GM11168 (cell line): ENCODE data around the gene RGS9BP.
"Not testable (repeated sequence)": the region's sequence is repeated elsewhere in the genome, so short reads cannot be mapped to it uniquely, and the experiment has no call there.

ENCODE experiments used
- in situ Hi-C: fragments of 300-500 bp; cut with MboI; formaldehyde crosslinking; loops from one replicate; pipeline ENCODE4 v1.12.0; 2022; ENCODE audit warnings: low sequenced_read_pairs; ENCODE audit not compliant: unreplicated experiment

Gene RGS9BP

GRCh38 chr19:32675720-32676185 is at the start of gene RGS9BP:
RGS9BP (plus strand) TSS chr19:32675848; CDS start chr19:32676264, 416 bp downstream.
- in situ Hi-C loops, result no loop called here

GRCh38 chr19:32626969-32627368 is 48.7 kb upstream of the RGS9BP start:
- in situ Hi-C loops, result no loop called here

GRCh38 chr19:32627714-32628270 is 47.9 kb upstream of the RGS9BP start:
- in situ Hi-C loops, result no loop called here

DNA sequence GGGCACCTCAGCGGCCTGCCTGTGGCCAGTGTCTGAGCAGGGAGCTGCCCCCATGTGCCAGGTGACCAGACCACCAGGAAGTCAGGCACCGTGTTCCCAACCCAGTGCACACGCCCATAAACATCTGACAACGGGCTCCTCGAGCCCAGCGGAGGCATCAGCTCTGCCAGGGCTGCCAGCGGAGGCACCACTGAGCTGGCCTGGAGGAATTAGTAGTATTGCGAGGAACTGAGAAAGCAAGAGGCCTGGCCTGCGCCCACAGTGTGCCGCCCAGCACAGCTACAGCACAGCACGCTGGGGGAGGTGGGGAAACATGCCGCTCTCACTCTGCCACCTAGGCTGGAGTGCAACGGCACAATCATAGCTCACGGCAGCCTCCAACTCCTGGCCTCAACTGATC is 45.3 kb upstream of the RGS9BP start:
- in situ Hi-C loops, result no loop called here

DNA sequence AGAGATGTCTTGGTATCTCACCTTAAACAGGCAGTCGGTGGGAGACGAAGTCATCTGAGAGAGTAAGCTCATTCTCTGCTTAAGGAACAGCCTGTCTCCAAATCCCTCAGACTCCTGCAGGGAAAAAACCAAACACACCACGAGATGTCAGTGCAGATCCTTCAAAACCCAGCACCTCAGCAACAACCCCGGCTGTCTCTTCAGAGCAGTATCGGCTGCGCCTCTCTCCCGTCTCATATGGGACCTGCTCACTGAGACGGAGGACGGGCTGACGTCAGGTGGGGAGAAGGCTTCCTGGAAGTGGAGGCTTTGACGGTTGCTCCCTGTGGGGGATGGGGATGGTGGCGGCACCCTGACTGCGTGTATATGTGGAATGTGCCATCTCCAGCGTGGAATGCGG is 44.3 kb upstream of the RGS9BP start:
- in situ Hi-C loops, result no loop called here

DNA sequence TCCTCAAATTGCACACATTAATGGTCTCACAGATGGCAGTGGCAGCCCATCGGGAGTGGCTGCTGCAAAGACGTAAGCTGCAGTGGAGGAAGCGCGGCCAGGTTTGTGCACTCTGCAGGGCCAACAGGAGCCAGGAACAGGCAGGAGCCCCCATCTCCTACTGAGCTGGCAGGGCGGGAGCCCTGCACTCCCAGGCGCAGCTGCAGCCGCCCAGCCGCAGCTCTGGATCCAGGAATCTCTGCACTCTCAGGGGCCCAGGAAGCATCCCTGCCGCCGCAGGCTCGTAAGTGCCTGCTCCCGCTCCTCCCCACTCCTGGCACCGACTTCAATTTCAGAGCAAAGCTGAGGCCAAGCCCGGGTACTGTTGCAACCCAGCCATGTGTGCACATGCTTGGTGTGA is 38.2 kb upstream of the RGS9BP start:
- in situ Hi-C loops, result no loop called here

DNA sequence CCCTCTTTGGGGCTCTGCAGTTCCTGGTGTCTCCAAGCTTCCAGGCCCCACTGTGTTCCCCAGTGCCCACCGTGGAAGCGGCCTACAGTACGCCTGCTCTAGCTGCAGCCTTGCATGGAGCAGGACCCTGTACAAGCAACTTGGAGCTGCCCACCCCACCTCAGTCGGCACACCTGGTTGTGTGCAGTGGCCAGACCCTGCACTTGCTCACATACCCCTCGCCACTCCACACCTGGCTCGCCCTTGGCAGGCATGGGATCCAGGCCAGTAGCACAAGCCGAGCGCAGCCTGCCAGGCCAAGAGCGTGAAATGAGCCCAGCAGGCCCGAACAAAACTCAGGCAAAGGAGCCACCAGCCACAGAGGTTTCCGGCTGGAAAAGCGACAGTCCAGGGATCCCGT is 37.0 kb upstream of the RGS9BP start:
- in situ Hi-C loops, result no loop called here

DNA sequence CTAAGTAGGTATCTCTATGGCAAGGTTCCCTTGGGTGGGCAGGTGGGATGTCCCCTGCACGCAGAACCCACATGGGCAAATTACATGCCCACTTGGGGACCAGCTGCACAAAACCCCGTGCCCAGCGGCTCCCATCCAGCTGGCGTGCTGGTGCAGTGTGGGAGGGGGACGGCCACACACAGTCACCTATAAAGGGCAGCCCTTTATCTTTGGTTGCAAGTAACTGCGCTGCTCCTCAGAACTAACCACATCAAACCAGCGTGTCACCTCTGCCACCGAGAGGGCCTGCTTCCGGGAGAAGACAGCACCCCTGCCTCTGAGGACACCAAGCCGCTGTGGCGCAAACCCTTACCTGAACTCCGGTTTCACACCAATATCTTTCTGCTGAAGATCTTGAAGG is 32.9 kb upstream of the RGS9BP start:
- in situ Hi-C loops, result no loop called here

GRCh38 chr19:32646556-32646955 is 29.1 kb upstream of the RGS9BP start:
- in situ Hi-C loops, result no loop called here

DNA sequence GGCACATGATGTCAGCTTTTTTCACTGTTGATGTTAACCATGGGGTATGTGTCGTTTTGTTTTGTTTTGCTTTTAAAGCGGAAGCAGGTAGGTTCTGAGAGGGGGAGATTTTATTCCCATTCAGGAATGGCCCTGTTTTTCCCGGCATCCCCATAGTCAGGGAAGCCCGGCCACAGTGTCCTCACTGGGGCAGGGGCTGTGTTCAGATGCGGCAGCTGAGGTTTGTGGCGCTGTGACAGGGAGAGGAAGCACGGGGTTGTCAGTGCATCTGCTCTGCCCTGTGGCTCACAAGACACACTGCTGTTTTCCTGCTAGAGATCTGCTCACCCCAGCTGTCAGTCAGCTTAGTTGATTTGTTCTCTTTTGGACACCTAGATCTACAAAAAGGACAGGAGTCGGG is 28.3 kb upstream of the RGS9BP start:
- in situ Hi-C loops, result no loop called here

DNA sequence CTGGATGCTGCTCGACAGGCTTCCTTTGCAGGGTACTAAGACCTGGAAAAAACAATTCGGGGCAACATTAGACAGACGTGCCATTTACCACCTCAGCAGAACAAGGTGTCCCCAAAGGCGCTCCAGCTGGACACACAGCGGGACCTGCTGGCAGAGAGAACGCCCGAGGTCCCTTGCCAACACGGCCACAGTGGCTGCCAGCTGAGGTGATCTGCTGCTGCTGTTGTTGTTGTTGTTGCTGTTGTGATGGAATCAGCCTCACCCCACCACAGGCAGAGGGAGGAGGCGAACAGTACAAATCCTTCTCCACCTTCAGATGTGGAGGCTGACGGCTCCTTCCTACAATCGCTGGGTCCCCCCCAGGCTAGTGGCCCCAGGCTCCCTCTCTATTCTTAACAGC is 25.9 kb upstream of the RGS9BP start:
- in situ Hi-C loops, result no loop called here

GRCh38 chr19:32650671-32651070 is 25.0 kb upstream of the RGS9BP start:
- in situ Hi-C loops, result no loop called here

DNA sequence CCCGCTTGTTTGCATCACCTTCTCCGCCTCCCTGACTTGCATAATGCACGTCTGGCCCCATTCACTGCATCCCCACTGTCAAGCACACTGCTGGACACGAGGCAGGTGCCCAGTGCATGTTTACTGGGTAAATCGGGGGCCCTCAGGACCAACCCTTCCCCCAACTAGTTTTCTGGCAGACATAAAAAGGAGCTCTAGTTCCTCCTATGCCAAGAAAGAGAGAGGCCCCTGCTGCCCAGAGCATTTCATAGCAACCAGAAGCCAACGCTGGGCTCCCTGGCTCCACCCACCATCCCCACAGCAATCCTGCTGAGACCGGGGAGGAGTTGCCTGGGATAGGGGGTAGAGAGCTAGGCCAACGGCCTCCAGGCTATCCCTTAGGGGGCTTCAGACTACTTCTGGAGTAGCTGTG is 23.9 kb upstream of the RGS9BP start:
- in situ Hi-C loops, result no loop called here

- in situ Hi-C loops, result not testable (repeated sequence)
Measured at GRCh38 chr19:32652331-32652730, 23.3 kb upstream of the RGS9BP start.

DNA sequence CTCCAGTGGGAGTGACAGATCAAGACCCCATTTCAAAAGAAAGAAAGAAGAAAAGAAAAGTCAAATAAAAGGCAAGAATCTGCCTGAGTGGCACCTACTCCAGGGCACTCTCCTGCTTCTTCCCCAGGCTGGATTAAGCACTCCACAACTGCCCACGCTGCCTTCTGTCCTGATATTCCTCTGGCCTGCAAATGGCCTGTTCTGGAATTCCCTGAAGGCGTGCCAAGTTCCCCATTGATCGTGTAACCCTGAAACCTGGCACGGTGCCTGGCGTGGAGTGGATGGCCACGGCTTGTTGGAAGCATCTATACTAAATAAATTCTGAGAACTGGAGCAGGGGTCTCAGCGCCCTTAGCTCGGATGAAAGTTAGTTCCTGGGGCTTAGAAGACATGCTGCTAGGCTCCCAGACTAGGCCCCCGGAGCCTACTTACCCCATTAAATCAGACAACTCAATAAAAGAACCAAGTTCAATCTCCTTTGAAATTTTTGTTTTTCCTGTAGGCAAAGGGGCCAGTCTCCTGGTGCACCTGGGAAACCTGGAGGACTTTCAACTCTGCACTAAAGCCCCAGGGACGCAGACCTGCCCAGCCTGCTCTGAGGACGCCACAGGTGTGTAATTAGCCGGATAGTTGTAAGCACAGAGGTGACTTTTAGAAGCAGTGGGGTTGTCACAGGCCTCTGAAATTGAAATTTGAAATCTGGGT is 22.6 kb upstream of the RGS9BP start:
- in situ Hi-C loops, result no loop called here

DNA sequence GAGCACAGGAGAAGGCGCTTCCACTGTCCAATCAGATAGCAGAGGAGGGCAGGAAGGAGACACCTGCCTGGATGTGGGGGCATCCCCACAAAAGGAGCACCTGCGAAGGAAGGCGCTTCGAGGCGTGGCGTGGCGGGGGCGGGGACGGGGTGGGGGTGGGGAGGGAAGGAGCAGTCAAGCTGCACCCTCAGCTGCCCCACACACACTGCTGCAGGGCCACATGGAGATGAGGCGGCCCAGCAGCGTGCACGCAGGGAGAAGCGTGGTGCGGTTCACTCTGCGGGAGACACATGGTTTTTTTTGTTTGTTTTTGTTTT is 22.1 kb upstream of the RGS9BP start:
- in situ Hi-C loops, result no loop called here

GRCh38 chr19:32656379-32656778 is 19.3 kb upstream of the RGS9BP start:
- in situ Hi-C loops, result not testable (repeated sequence)

DNA sequence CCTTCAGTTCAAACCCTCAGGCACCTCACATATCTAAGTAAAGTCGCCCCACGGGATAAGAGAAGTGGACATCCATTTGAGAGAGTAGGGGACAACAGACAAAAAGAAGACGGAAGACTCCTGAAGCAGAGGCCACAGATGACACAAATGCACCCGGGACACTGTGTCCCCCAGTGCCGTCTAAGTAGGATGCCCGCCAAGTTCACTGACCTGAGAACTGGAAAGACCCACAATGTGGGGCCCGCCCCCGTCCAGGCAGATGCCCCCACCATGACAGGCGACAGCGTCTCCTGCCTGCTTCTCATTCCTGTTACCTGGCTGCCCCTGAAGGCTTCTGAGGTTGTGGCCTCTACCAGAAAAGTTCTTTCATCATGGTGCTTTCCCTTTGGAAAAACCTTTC is 17.6 kb upstream of the RGS9BP start:
- in situ Hi-C loops, result no loop called here

DNA sequence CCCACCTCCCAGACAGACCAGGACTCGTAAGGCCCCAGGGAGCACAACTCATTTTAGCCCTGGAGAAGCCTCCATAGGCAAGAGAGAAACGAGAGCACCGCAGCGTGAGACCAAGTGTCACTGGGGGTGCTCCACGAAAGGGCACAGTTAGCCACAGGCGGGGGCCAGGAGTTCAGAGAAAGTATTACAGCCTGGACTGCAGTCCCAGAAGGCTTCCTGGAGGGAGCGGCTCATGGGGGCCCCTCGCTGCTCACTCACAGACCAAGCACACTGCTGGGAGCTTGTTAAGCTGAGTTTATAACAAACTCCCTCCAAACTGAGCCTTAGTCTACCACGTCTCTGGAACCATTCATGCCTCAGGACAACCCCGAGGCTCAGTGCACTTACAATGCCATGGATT is 17.1 kb upstream of the RGS9BP start:
- in situ Hi-C loops, result no loop called here

DNA sequence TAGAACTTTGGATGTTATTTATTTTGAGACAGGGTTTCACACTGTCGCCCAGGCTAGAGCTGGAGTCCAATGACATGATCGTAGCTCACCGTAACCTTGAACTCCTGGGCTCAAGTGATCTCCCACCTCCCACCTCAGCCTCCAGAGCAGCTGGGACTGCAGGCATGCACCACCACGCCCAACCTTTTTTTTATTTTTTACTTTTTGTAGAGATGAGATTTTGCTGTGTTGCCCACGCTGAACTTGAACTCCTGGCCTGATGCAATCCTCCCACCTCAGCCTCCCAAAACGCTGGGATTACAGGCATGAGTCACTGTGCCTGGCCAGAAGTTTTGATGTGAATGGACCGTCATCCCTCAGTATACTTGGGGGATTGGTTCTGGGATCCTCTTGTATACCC is 14.3 kb upstream of the RGS9BP start:
- in situ Hi-C loops, result no loop called here

- in situ Hi-C loops, result no loop called here
Measured at GRCh38 chr19:32662186-32662585, 13.5 kb upstream of the RGS9BP start.

DNA sequence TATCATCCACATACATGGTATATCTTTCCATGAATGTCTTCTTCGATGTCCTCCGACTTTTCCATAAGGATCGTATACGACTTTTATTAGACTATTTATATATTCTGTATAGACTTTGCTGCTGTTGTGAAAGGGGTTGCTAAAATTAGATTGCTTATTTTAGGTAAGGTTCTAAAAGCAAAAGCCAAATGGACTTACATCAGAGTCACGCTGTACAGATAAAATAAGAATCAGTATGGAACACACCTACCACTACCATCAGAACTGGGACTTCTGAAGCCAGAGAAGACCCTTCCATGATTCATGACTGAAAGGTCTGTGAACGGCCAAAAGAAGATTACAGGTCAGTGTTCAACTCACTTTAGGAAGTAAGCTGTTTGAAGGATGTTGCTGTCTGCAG is 9.6 kb upstream of the RGS9BP start:
- in situ Hi-C loops, result no loop called here
